Activated CD8-positive, alpha-beta memory T cell treated with anti-CD3 and anti-CD28 coated beads, Interleukin-2, amount 50 U/mL, for 4 hours (primary cell): Measurements from ENCODE around the gene SLC66A2.
"Not testable (repeated sequence)": the region's sequence is repeated elsewhere in the genome, so short reads cannot be mapped to it uniquely, and the experiment has no call there.

Source experiments
- DNase-seq: peaks from one replicate; pipeline ENCODE4 v3.0.0-alpha.2; 2020

The SLC66A2 gene

DNA sequence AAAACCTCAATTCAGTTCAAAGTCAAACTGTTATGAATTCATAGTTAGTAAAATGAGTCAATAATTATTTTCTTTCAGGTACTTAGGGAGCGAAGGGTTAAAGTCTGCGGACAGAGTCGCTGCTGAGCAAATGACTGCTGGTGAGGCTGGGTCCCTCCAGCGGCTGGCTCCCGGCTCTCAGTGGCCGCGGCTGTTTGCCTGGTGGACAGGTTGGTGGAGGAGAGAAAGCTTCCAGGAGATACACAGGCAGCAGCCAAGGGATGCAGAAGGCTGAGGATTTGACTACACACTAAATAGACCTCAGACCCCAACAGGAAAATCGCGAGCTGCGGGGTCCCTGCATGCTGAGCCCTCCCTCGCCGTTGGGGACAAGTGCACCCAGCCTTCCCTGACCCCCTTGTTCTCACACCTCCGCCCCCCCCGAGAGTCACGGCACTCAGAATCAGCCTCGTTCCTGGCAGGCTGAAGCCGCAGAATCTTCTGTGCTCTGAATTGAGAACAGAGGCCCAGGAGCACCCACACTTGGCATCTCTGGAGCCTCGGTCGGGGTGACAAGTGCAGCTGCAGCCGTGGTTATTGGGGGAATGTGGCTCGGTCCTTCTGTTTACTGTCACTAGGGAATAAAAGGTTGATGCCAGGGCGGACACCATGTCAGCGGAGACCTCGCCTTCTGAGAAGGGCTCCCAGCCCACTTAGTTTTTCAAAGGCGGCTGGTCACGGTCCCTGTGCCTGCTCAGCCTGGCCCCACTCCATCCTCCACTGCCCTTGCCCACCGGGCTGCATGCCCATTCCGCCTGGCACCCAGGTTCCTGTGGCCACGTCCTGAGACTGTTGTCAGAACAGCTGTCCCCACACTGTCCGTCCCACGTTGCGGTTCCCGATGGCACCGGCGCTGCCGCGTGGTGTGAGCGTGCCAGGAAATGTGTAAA is 74.0 kb downstream of the SLC66A2 start:
- DNase-seq, result no peak

DNA sequence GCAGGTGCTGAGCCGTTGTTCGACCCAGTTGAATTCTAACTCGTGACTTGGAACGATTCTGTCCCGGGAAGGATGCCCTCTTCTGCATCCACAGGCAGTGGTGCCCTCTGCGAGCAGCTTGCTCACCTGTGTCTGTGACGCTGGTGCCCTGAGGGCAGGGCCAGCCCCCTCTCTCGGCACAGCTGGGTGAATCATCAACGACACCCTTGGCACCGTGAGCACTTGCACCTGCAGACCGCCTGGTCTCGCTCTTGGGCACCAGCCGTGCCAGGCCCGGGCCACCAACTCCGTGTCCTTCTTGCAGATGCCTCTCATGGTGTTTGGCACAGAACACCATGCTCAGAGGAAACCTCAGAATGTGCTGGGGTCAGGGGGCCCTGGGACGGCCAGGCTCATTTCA is 75.0 kb downstream of the SLC66A2 start:
- DNase-seq, result no peak

DNA sequence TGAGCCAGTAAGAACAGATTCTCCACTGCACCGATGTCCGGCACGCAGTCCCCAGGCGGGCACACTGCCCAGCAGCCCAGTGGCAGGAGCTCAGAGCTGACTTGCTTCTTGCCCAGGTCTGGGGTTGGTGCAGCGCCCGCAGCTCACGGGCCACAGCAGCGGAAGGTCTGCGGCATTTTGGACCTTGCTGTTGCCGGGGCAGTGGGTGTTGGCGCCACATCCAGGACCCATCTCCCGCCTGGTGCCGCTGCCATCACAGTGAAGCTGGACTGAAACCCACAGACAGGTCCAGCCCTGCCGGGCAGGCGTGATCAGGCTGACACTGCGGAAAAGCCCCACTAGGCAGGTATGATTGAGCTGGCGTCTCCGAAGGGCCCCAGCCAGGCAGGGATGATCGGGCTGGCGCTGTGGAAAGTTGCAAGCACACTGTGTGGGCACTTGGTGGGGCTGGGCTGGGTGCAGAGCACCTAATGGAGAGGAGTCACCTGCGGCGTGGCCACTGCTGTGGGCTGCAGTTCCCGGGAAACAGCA is 75.5 kb downstream of the SLC66A2 start:
- DNase-seq, result no peak

DNA sequence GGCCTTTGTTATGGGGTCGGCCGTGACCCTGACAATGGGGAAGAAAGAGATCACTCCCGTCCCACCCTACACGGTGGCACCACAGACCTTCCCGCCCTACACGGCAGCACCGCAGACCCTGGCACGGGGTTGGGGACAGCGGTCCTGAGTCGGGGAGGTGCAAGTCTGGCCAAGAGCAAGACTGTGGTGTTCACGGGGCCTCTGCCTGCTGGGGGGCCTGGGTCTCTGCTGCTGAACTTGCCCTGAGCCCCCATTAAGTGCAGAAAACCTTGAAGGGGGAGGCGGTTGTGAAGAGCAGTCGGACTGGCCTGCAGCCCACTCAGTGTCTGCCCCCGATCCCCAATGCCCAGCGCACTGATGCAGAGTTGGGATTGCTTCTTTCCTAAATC is 75.9 kb downstream of the SLC66A2 start:
- DNase-seq, result no peak

DNA sequence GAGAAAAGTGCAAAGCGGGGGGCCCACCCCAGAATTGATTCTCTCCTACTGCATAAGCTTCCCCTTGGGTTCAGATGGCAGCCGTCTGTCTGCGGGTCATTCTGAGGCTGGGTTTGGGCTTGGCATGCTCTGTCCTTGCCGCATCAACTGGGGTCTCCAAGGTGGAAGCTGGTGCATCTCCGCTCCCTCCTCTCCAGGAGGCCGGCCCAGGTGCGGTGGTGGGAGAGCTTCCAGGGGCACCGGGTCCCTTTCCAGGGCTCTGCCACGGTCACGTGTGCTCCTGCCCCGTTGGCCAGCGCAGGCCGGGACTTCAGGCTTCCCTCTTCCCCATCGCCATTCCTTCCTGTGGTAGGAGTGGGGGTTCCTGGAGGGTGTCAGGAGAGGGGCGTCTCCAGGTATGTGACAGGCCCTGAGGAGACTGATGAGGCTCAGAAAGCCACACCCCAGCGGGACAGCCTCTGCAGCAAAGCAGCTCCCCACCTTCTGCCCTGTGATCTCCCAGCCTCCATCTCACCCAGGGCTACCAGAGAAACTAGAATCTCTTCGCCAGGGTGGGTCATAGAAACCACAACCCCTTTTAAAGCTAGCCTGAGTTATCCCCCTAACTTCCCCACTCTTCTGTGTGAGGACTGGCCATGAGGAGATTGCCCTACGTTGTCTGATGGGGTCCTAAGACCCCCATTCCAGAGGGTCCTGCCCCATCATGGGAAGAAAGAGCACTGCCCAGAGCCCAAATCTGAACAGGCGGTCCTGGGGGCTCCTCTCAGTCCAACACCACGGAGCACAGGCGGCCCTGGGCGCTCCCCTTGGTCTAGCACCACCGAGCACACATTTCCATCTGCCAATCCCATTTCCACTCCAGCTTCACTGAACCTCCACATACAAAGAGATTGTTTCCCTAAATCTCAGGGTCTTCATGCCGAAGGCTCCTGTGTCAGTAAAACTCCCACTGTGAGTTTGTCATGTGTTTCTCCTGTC is 76.6 kb downstream of the SLC66A2 start:
- DNase-seq, result no peak

GRCh38 chr18:79873449-79874110 is 77.9 kb downstream of the SLC66A2 start:
- no peak for DNase-seq

DNA sequence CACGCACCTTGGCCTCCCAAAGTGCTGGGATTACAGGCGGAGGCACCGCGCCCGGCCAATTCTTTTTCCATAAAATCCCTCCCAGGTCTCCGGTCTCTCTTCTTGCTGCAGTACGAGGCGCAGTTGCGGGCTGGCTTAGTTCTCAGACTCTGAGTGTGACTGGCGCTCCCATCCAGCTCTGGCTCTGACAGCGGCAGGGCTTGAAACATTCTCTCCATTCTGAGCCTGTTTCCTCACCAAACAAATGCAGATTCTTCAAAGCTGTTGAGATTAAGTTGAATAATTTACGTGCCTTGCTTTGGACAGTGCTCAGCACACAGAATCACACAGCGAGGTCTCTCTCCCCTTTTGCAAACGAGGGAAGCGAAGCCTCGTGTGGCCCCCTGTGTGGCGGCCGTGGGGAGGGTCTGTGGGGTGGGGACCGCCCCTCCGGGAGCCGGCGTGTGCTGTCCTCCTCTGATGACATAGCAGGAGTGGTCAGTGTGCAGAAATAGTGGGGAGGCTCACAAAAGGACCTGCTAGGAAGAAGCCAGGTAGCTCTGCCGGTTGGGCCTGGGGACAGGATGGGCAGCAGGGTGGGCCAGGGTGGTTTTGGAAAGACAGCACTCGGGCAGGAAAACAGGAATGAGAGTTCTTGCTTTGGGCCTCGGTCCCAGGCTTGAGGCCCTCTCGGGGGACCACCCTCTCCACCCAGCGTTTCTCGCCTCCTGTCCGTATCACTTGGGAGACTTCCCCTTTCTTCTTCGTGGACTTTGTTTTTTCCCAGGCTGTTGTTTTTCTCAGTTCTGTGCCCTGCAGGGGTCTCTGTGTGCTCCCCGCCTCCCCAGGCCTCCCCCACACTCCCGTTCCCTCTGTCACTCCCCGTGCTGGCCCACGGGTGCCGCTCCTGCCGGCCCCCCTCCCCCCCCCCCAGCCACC is 78.7 kb downstream of the SLC66A2 start:
- DNase-seq, result no peak

DNA sequence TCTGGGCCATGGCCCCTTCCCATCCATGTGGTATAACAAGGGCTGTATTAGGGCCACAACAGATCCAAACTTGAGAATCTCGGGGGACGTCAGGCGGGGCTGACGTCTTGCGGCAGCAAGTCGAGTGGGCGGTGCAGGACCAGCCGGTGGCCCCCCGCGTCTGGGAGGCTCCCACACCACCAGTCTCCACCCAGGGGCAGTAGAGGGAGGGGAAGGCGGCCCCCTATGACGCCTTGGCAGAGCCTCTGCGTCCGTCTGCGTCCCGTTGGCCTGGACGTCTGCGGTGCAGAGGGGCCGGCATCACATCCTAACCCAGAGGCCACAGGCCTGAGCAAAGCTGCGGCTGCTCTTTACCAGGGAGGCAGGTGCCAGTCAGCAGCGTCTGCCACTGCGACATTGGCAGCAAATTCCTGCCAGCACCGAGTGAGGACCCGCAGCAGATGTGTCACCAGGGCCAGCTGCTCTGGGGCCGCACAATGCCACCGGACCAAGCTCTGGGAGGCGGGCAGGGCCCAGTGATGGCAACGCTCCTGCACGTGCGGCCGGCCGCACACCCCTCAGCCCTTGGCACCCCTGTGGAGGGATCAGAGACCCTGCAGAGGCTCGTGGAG is 79.9 kb downstream of the SLC66A2 start:
- DNase-seq, result no peak

DNA sequence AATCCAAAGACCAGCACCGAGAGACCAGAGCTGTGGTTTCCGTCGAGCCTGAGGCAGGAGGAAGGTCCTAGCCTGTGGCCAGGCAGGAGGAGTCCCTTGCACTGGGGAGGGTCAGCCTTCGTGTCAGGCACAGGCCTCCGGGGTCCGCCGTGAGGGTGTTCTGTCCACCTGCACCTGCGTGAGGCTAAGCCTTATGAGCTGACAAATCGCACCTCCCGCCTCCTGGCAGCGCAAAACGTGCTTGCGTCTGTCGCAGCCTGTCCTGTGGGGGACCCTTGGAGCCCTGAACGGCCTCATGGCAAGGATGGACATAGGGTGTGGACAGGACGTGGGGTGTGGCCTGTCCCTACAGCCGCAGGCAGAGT is 80.4 kb downstream of the SLC66A2 start:
- no peak for DNase-seq

DNA sequence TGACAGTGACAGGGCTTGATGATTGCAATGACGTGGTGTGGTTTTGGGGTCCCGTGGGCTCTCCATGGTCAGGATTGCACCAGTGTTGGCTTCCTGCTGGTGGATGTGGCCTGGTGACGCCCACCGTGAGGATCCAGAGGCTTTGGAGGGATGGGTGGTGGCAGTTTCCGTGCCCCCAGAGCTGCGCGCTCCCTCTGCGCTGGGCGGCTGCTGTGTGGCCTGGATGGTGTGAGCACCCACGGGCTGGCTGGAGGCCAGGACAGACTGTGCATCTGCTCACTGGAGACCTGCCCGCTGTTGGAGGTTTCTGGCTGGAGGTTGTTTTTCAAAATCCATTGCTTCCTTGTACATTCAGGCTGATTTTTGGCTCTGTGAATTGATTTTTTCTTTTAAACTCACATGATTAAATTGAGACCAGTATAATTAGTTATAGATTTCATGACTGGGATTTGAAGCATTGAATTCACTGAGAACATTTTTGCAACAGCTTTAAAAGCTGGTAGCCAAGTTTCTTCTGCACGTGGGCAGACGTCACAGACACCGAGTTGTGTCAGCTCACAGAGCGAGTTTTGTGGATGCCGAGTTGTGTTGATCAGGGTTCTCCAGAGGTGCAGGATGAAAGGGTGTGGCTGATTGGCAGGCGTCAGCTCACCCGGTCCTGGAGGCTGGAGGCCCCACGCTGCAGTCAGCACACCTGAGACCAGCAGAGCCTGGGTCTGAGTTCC is 81.0 kb downstream of the SLC66A2 start:
- DNase-seq, result no peak

GRCh38 chr18:79869591-79870300 is 81.7 kb downstream of the SLC66A2 start:
- no peak for DNase-seq

DNA sequence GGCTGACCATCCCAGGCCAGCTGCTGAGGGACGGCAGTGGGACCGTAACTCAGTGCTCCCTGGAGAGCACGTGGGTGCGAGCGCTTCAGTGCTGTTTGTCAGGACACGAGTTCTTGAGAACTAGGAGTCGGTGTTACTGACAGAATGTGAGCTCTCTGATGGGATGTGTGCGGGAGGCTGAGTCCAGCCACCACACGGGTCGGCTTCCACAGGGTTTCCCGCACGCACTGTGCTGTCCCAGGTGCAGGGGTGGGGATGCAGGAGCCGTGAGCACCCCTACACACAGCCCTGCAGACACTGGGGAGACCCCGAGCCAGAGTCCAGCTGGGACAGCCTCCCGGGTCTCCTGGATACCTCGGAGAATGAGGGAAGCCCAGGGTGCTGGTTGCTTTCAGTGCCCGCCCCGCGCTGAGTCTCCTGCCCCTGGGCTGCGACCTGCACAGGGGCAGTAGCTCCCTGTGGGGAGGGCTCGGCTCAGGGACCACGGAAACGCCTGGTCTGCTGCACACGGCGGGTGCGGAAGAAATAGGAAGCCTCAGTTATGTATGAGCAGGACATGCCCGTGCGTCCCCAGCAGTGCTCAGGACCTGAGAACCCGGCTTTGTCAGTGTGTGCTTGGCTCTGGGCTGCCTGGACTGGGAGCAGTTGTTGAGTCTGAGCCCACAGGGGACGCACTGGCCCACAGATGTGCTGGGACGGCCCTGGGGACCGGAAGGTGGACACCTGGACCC is 82.5 kb downstream of the SLC66A2 start:
- DNase-seq, result no peak

GRCh38 chr18:79868168-79868784 is 83.2 kb downstream of the SLC66A2 start:
- no peak for DNase-seq

GRCh38 chr18:79867666-79868065 is 83.8 kb downstream of the SLC66A2 start:
- no peak for DNase-seq

- no peak for DNase-seq
These were observed 84.4 kb downstream of the SLC66A2 start for GRCh38 chr18:79866889-79867574.

DNA sequence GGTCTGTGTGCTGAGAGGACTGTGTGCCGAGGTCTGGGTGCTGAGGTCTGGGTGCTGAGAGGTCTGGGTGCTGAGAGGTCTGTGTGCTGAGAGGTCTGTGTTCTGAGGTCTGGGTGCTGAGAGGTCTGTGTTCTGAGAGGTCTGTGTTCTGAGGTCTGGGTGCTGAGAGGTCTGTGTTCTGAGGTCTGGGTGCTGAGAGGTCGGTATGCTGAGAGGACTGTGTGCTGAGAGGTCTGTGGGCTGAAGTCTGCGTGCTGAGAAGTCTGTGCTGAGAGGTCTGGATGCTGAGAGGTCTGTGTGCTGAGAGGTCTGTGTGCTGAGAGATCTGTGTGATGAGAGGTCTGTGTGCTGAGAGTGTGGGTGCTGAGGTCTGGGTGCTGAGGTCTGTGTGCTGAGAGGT is 85.5 kb downstream of the SLC66A2 start:
- DNase-seq, result not testable (repeated sequence)

GRCh38 chr18:79864955-79865354 is 86.5 kb downstream of the SLC66A2 start:
- not testable (repeated sequence) for DNase-seq
